ENCODE results near the gene MBOAT2.
A peak's percentile ranks its signal among the peaks of the same experiment; 100 is the strongest.

Gene MBOAT2

GRCh38 chr2:8858910-8859309 lies 144.6 kb downstream of the MBOAT2 start:
- no peak for DNase-seq (ENCODE audit: low spot score)

- no peak for DNase-seq (ENCODE audit: low spot score)
Observed at GRCh38 chr2:8858264-8858663, 145.2 kb downstream of the MBOAT2 start.

GRCh38 chr2:8857709-8858108 lies 145.8 kb downstream of the MBOAT2 start:
- DNase-seq (ENCODE audit: low spot score) = no peak

GRCh38 chr2:8856176-8856575 lies 147.3 kb downstream of the MBOAT2 start:
- DNase-seq (ENCODE audit: low spot score) = no peak

GRCh38 chr2:8855010-8855409 lies 148.5 kb downstream of the MBOAT2 start:
- no peak for DNase-seq (ENCODE audit: low spot score)

GRCh38 chr2:8853426-8853825 lies 150.1 kb downstream of the MBOAT2 start:
- no peak for DNase-seq (ENCODE audit: low spot score)

GRCh38 chr2:8851811-8852560 lies 151.5 kb downstream of the MBOAT2 start:
- no peak for DNase-seq (ENCODE audit: low spot score)

GRCh38 chr2:8850845-8851487 lies 152.5 kb downstream of the MBOAT2 start:
- DNase-seq (ENCODE audit: low spot score) = no peak

GRCh38 chr2:8849327-8849726 lies 154.2 kb downstream of the MBOAT2 start:
- peak; percentile 73 for DNase-seq (ENCODE audit: low spot score)

GRCh38 chr2:8848328-8849100 lies 155.0 kb downstream of the MBOAT2 start:
- no peak for DNase-seq (ENCODE audit: low spot score)

GRCh38 chr2:8847400-8847799 lies 156.1 kb downstream of the MBOAT2 start:
- DNase-seq (ENCODE audit: low spot score) = no peak

- no peak for DNase-seq (ENCODE audit: low spot score)
Observed at GRCh38 chr2:8841932-8842331, 161.6 kb downstream of the MBOAT2 start.

- no peak for DNase-seq (ENCODE audit: low spot score)
Observed at GRCh38 chr2:8840475-8841091, 162.9 kb downstream of the MBOAT2 start.

GRCh38 chr2:8839189-8839965 lies 164.1 kb downstream of the MBOAT2 start:
- DNase-seq (ENCODE audit: low spot score) = no peak

GRCh38 chr2:8837795-8838140 lies 165.7 kb downstream of the MBOAT2 start:
- no peak for DNase-seq (ENCODE audit: low spot score)

- DNase-seq (ENCODE audit: low spot score) = peak; percentile 100
Observed at GRCh38 chr2:8836971-8837794, 166.3 kb downstream of the MBOAT2 start, which contains the start of gene KIDINS220. TSS of gene KIDINS220 (minus strand) at chr2:8837613. CDS start at chr2:8827093, 10,520 bp downstream.

GRCh38 chr2:8835279-8835678 lies 168.2 kb downstream of the MBOAT2 start:
- DNase-seq (ENCODE audit: low spot score) = peak; percentile 22

- no peak for DNase-seq (ENCODE audit: low spot score)
Observed at GRCh38 chr2:8833853-8834252, 169.6 kb downstream of the MBOAT2 start.

- no peak for DNase-seq (ENCODE audit: low spot score)
Observed at GRCh38 chr2:8831516-8831915, 172.0 kb downstream of the MBOAT2 start.

- DNase-seq (ENCODE audit: low spot score) = no peak
Observed at GRCh38 chr2:8827729-8828128, 175.8 kb downstream of the MBOAT2 start.

GRCh38 chr2:8822218-8822617 lies 181.3 kb downstream of the MBOAT2 start:
- no peak for DNase-seq (ENCODE audit: low spot score)

Measured in AG08396 (cell line).